Neural cell (in vitro differentiated cells): ENCODE results near the gene FHIT.

Experiments used
- CTCF ChIP-seq: fragments of 450-650 bp; IDR thresholded peaks from 2 replicates; pipeline ENCODE4 v1.5.1; 2014; ENCODE audit warnings: antibody characterized with exemption, mild to moderate bottlenecking, moderate library complexity; ENCODE audit not compliant: poor library complexity, severe bottlenecking
- EP300 ChIP-seq: fragments of 450-650 bp; conservative IDR thresholded peaks from 2 replicates; pipeline ENCODE4 v1.6.1; 2014; ENCODE audit warnings: antibody characterized with exemption, mild to moderate bottlenecking, moderate library complexity; ENCODE audit not compliant: poor library complexity, severe bottlenecking
- POLR2AphosphoS5 ChIP-seq: IDR thresholded peaks from 2 replicates; pipeline ENCODE4 v1.6.1; 2012

DNA sequence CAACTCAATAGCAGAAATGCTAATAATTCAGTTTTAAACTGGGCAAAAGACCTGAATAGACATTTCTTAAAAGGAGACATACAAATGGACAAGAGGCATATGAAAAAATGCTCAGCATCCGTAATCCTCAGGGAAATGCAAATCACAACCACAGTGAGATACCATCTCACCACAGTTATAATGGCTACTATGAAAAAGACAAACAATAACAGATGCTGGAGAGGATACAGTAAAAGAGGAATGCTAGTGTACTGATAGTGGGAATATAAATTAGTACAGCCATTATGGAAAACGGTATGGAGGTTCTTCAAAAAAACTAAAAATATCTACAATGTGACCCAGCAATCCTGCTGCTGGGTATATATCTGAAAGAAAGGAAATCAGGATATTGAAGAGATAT is 367.2 kb downstream of the FHIT start:
- no peak for TF ChIP-seq POLR2AphosphoS5
- TF ChIP-seq CTCF = no peak
- no peak for TF ChIP-seq EP300
